GM18502 (cell line): ENCODE data around the gene ATP8A2.
"Not testable (repeated sequence)": the region's sequence is repeated elsewhere in the genome, so short reads cannot be mapped to it uniquely, and the experiment has no call there.

Experiments used
- ATAC-seq: cut with Tn5 transposase; IDR thresholded peaks from one replicate; pipeline ENCODE4 v1.9.1; 2021; ENCODE audit warnings: mild to moderate bottlenecking; ENCODE audit not compliant: unreplicated experiment, poor library complexity

Gene ATP8A2

DNA sequence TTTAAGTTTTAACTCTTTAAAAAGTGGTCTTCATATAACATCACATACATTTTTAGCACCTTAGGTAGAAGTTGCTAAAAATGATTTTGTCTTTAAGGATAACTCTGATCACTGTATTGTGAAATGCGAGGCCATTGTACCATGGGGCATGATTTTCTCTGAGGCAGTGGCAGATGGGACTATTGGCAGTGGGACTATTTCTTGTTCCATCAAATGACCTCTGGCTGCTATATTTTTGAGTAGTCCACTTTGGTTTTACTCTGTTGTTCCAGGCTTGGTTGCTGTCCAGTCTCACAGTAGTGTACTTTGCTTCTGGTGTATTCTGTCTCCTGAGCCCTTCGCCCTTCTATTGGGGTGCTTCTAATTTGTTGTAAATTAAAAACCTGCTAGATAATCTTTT lies 156.5 kb downstream of the ATP8A2 start:
- no peak for ATAC-seq

DNA sequence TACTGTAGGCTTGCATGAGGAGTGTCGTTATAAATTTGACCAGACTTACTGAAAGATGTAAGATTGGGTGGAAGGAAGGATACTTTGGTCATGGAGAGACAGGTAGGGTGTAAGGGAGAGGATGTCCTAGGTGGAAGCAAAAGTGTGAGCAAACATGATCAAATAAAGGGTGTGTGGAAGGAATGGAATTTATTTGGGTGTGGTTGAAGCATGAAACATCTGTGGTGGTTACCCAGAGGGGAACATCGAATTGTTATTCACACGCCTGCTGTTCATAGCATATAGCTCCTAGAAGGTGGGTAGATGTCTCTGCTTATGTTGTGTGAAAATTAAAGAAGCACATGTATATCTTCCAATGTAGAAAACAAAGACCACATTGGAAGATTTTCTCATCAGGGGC lies 157.7 kb downstream of the ATP8A2 start:
- ATAC-seq = no peak

DNA sequence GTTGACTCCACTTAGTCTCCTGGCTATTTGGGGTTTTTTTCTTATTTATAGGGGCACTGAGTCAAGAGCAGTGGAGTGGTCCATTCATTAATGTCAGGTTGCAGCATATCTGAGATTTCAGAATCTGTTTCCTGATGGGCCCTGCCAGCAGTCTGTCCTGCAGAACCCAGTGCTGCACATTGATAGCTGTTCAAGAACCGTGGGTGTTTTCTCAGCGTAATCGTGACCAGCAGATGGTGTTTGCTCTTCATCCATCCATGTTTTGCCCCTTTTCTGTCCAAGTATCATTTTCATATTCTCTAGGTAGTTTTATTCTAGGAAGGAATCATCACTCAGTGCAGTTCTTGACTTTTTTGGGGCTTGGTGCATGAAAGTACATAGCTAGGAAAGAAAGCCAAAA lies 166.5 kb downstream of the ATP8A2 start:
- no peak for ATAC-seq

DNA sequence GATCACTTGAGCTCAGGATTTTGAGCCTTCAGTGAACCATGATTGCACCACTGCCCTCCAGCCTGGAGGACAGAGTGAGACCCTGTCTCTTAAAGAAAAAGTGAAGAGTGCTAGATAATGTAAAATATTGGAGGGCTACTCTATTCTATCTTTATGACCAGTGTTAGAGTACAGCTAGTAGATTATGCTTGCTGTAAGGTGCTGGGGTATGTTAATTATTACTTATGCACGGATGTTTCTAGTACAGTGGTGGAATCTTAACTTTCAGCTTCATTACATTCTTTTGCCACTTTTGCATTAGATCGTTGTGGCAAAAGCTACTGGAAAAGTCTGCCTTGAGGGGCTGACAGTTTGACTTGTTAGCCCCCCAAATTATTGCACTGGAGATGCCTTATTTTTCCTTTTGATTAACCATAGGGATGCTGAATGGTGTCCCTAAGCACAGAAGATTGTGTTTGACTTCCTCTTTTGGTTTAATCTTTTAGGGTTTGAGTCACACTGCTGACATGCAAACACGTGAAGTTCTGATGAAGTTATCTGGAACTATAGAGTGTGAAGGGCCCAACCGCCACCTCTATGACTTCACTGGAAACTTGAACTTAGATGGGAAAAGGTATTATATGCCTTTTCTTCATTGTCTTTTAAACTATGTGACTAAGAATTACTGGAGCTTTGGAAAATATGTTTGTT lies 169.8 kb downstream of the ATP8A2 start:
- ATAC-seq = no peak

DNA sequence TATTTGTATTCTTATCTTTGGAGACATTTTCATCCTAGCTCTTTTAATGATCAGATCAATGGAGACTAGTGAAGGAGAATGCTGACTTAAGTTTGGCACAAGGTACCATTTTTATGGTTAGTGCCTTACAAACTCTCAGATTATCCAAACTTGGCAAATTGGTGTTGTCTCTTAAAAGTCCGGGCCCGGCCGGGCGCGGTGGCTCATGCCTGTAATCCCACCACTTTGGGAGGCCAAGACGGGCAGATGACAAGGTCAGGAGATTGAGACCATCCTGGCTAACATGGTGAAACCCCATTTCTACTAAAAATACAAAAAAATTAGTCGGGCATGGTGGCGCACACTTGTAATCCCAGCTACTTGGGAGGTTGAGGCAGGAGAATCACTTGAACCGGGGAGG lies 177.2 kb downstream of the ATP8A2 start:
- ATAC-seq = not testable (repeated sequence)

DNA sequence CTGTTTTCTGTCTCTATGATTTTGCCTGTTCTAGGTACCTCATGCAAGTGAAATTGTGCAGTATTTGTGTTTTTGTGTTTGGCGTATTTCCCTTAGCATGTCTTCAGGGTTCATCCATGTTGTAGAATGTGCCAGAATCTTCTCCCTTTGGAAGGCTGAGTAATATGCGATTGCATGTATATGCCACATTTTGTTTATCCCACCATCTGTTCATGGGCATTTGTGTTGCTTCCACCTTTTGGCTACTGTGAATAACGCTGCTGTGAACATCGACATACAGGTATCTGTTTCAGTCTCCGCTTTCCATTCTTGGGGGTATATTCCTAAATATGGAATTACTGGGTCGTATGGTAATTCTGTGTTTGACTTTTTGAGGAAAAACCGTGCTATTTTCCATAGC lies 190.0 kb downstream of the ATP8A2 start:
- no peak for ATAC-seq

DNA sequence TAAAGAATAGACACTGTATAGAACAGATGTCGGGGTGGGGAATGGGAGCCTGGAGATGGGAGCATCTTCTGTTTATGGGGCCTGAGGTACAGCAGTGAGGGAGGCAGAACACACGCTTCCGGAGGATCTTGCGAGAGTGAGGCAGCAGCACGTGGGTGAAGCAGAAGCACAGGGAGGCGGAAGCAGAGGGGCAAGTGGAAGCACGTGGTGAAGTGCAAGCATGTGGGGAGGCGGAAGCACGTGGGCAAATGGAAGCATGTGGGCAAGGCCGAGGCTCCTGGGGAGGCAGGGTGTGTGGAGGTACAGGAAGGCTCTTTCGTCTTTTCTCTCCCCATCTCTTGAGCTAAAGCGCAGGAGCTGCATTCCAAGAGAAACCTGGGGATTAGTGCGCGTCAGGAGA lies 198.4 kb downstream of the ATP8A2 start:
- ATAC-seq = no peak

DNA sequence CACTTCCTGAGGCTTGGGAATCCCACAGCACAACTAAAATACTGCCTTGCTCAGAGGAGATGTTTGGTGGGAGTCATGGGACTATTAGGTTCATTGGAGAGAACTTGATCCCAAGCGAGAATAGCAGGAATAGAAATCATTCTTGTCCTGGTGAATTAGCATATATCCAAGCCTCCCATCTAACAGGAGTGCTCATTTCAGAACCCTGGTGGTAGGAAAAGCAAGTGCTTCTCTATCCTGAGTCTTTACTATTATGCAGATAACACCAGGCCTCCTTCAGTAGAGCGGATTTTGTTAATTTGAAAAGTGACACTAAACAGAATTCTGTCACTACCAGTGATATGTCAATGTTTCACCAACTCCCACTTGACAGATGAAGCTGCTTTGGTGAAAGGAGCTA lies 199.5 kb downstream of the ATP8A2 start:
- ATAC-seq = no peak

DNA sequence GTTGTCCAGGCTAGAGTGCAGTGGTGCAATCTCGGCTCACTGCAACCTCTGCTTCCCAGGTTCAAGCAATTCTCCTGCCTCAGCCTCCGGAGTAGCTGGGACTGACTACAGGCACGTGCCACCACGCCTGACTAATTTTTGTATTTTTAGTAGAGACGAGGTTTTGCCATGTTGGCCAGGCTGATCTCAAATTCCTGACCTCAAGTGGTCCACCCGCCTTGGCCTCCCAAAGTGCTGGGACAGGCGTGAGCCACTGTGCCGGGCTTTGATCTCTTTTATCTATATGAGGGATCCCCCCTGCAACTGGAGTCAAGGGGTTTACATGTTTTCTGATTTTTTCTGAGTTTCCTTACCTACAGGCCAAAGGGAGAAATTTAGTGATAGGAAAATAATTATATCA lies 200.4 kb downstream of the ATP8A2 start:
- not testable (repeated sequence) for ATAC-seq

DNA sequence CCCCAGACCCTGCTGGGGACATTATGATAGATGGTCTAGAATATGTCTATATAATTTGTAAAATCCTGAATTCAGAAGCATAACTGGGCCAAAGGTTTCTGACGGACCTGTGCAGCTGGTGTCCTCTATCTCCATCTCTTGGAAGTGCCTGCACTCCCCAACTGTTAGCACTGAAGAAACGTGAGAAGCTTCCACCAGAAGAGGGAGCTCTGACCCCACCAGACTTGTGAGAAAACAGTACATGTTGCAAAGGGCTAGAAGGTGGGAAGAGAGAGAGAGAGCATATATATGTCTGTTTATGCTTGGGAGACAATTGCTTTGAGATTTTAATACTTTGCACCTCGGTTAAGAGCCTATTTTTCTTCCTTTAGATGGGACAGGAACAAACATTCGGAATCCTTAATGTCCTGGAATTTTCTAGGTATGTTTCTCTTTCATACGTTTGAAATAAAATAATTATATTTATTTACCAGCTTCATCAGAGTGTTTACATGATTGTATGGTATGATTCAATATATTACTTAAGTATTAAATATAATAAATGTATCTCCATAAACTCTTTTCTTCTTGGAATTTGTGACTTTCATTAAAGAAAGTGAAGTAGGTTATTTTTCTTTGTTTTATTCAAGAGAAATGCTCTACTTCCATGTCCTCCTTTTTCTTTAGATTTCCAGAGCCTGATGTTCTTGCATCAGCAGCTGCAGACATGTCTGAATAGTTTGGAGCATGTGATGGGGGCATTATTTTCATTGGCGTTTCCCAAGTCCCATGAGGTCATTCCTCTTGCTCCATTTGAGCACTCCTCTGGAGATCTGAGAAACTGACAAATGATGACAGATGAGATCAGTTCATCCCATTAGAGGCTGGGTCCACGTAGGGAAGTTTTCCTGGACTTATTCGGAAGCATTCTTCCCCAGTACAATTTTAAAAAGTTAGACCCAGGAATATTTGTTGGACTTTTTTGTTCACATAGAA lies 202.9 kb downstream of the ATP8A2 start:
- peak; percentile 76 for ATAC-seq

DNA sequence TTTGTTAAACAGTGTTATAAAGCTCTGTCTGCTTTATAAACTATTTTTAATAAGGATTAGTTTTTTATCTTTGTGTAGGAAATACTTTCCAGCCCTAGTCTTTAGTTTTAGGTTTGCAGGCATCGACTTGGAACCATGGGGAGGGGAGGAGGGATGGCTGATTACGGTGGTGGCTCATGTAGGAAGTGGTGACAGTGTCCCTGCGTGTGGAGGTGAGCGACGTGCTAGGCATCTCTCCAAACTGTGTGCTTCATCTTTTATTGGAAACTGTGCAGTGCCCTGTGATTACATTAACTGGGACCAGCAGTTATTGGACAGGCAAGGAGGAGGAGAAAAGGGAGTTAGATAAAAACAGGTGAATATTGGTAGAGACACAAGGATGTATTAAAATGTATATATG lies 203.8 kb downstream of the ATP8A2 start:
- no peak for ATAC-seq

DNA sequence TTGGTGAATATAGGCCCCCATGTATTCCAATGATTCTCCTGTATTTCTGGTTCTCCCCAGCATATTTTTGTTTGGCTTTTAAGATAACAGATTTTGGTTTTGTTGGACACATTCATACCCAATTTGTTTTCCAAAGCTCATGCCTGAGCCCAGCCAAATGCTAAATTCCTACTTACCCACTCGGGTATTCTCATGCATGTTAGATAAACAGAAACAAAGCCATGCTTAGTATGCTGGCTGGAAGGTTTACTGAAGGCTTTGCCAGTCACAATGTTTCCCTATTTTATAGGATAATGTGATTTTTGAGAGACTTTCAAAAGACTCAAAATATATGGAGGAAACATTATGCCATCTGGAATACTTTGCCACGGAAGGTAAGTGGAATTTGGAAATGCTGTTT lies 206.8 kb downstream of the ATP8A2 start:
- ATAC-seq = no peak

DNA sequence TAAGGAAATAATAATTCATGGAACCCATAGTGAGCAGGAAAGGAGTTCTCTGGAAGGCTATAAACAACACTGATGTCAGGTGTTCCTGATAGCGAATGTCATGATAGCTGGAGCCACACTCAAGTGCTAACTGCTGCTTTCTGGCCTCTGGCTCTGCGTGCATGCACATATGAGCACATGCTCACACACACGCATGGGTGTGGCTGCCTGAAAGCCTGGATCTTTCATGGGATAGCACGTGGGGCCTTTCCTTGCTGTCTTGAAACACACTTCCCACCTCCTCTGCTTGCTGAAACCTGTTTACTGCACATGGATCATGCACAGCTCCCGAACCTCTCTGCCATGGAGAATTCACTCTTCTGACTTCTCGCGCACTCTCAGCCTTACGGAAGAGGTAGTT lies 207.4 kb downstream of the ATP8A2 start:
- ATAC-seq = no peak

DNA sequence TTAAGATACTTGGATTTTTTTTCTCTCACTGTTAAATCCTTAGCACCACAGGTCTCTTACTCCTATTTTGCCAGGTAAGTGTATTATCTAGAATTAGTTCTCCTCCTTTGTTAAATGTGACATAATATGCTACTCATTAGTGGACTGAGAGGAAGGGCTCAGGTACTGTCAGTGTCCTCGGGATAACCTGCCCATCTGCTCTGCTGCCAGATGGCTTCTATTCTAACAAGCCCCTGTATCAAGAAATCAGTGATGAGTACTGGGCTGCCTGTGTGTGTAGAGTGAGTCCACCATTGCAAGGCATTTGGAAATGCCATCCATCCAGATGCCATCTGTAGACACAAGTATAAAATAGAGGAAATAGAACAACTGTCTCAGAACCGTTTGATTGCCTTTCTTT lies 209.6 kb downstream of the ATP8A2 start:
- no peak for ATAC-seq

DNA sequence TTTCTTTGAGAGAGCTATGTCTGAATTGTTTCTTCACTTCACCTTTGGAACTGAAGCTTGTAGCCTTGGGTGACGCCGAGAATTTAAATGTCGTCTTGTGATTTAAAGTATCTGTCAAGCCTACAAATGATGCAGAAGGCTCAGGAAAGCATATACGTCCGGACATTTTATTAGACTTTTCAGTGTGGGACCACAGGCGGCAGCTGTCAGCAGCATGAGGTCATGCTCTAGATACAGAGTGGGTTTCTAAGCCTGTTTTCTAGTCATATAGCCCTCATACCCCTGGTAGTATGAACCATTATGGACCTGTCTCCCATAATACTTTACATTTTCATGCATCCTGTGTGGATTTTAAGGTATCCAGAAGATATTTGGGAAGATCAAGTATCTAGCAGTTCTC lies 212.3 kb downstream of the ATP8A2 start:
- ATAC-seq = no peak

DNA sequence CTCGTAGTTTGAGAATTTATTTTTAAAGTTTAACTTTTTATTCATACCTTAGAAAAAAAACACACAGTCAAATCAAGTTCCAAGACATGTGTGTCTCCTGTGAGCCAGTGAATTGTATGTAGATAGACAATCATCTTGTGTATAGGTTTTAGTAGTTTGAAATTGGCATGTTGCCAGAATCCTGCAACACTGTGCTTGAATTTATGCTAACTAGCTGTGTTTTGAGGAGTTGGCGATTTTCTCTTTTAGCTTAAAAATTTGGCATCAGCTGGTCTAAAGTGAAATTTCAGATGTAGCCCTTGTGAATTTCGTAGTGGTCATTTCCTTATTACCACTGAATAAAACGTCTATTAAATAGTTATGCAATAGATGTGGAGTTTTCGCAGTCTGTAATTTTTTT lies 213.2 kb downstream of the ATP8A2 start:
- ATAC-seq = no peak

DNA sequence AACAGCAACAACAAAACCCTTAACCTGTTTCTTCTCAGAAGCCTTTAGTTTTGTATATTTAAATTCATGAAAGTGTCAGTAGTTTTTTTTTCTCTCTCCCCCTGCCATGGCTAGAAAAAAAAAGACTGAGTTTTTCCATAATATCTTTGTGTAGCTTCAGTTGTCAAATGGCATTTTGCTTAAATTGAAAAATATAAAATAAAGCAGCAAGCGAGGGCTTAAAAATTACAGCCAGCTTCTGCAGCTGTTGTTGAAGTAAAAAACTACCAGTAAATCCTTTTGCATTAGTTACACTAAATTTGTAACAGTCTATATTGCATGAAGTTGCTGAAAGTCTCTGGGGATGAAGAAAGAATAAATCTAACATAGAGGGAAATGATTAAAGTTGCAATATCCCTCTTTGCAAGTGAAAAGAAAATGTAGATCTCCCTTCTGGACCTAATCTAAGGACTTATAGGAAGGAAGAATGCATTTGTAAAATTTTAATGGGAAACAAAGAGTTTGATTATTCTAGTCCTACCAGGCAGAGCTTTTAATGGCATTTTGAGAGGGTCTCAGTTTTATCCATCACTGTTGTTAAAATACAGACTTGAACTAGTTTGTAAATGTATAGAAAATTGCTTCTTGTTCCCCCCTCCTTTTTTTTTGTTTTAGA lies 215.7 kb downstream of the ATP8A2 start:
- no peak for ATAC-seq

DNA sequence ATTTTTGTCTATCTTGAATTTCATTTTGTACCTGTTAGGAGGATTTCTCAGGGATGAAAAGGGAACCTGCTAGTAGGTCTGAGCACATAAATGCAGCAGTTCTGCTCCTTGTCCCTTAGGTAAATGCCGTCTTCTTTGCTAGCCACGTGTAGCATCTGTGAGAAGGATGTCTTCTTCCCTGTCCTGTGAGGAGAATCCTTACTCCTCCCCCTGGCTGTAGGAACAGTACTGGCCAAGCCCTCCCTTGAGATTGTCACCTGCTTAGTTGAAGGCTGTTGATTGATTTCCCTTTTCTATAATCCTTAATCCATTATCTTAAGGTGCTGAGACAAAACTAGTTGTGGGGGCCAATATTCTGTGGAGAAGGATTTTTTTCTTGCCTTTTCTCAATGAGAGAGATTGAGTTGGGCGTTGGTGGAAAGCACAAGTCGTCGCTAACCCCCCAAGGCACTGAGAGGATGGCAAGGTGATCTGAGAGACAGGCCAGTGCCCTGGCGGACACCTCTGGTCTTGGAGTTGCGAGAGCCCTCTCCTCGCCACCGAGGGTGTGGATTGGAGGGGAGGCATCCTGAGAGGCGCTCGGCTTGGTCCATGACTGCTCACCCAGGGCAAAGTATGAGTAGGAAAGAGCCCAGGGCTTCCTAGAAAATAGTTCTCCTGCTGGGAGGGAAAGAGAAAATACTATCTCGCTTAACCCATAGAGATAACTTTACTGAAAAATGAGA lies 216.7 kb downstream of the ATP8A2 start:
- ATAC-seq = no peak

DNA sequence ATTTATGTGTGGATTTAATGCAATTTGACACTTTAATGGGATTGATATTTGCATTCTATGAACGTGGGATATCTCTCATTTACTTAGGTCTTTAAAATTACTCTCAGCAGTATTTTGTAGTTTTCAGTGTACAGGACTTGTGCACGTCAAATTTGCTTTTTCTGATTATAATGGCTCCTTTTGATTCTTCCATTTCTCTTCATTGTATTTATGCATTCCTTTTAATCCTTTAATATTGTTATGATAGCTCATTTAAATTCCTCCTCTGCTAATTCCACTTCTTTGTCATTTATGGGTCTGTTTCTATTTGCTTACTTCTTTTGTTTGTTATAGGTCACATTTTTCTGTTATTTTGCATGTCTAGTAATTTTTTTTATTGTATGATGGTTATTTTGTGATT lies 226.6 kb downstream of the ATP8A2 start:
- ATAC-seq = no peak

DNA sequence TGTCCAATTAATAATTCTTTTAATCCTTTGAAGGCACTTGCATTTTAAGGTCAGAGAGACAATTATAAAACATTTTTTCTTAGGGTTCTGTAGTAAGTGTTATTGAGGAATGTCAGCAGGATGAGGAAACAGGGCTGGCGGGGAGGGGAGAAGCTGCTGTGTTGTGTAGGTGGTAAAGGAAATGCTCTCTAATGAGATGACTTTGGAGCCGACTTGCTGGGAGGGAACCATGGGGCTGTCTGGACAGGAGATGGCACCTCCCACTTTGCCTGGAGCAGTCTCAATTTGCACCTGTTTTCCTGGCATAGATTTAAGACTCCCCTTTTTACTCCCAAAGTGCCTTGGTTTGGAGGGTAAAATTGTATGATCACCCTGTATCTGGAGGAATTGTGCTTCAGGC lies 230.4 kb downstream of the ATP8A2 start:
- ATAC-seq = no peak

DNA sequence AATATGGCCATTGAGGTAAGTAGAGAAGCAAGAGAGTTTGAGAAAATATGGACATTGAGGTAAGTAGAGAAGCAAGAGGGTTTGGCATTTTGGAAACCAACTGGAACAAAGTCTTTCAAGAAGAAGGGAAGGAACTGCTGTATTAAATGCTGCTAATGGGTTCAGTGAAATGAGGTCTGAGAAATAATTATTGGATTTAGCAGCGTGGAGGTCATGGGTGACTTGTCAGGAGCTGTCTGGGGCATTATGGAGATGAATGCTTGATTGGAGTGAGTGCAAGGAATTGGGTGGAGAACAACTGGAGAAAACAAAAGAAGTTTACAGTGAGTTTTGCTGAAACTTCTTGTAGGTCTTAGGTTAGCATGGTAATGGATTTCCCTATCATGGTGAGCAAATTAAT lies 232.3 kb downstream of the ATP8A2 start:
- ATAC-seq = no peak
